GM18508 (cell line): Measurements from ENCODE around the gene ZNF296.
"Not testable (repeated sequence)": the region's sequence is repeated elsewhere in the genome, so short reads cannot be mapped to it uniquely, and the experiment has no call there.

Source experiments
- ATAC-seq: cut with Tn5 transposase; IDR thresholded peaks from one replicate; pipeline ENCODE4 v1.9.1; 2021; ENCODE audit warnings: moderate number of reproducible peaks; ENCODE audit not compliant: insufficient read depth, unreplicated experiment

Gene ZNF296

DNA sequence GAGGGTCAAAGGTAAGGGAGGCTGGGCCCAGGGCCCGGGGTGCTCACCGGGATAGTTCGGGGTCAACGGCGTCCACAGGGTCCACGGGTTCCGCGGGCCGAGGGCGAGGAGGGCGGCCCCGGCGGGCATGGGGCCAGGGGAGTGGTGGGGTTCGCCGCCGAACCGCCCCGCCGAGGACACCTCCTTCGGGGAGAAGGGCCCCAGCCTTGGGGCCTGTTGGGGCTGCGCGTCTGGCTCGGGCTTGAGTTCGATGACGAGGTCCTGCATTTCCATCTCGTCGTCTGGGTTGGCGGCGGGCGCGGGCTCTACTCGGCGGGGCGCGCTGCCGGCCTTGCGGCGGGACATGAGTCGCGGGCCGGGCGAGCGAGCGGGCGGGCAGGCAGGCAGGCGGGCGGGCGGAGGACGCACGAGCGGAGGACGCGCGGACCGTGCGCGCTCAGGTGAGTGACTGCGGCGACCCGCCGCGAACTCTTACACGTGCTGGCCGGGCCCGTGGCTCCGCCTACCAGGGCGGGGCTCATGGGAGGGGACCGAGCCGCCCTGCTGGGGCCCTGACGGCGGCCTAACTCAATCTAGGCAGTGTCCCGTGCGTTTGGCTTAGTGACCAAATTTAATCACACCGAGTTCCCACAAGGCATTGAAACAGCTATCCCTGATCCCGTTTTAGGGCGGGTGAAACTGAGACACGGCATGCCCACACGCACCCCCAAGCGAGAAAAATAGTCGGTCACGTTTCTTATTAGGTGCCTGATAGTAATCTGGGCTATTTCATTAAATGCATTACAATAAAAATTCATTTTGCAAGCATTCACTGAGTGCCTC, at the start of gene ZNF296:
Gene ZNF296, minus strand, starts transcription at position 450 of the 822 bp plus-strand sequence. Its CDS starts 105 bp downstream, at position 345.
- no peak for ATAC-seq

DNA sequence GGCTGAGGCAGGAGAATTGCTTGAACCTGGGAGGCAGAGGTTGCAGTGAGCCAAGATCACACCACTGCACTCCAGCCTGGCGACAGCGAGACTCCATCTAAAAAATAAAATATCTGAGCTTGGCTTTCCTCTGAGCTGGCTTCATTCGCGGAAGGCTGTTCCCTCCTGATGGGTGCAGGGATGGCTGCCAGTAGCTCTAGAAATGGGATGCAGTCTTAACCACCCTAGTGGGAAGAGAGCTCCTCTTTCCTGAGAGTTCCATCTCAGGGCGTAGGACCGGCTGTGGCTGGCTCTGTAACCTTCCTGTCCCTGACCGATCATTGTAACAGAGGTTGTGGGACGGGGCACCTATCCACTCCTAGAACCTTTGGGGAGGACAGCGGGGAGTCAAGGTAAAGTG, 49.1 kb upstream of the ZNF296 start:
- no peak for ATAC-seq

DNA sequence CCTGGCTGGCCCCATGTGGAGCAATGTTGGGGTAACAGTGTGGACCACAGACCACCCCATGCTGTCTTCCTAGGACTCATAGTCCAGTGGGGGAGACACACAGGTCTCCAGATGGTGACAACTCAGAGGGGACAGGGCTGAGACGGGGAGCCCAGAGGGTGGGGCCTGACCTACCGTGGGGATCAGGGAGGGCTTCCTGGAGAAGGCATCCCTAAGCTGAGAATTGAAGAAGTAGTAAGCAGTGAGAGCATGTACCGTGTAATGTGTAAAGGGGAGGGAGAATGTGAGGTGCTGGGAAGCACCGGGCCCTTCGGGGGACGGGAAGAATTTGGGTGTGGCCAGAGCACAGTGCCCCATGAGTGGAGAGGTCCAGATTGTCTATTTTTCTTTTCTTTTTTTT, 47.7 kb upstream of the ZNF296 start:
- ATAC-seq = no peak

DNA sequence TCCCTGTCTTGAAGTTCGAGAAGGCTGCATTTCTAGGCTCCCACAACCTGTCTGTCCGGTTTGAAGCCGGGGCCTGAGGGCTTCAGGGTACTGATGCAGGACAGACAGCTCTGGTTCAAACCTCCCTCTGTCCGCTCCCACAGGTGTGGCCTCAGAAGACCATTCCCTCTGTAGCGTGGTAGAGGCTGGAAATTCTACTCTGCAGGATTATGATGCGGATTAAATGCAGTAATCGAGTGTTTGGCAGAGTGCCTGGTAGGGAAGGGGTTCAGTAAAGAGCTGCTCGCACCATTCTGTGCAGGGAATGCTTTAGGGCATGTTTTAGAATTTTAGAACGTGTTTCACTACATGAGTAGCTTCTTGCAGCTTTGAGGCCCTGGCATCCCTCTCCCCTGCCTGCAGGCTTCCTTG, 47.2 kb upstream of the ZNF296 start:
- ATAC-seq = no peak

DNA sequence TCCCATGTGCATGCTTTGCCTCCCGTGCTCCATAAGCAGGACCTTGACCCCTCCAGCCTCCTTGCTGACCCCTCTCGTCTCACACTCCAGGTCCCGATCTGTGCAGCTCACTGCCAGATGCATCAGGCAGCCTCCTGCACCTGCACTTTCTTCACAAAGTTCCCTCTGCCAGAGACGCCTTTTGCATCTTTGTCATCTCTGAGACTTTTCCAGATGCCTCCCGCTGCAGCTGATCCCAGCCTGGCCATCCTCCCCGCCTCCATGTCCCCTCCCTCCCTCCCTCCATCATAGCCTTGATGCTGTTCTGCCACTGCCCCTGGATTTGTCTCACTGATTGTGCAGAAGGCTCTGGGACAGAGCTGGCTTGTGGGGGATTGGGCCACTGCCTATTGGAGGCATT, 46.6 kb upstream of the ZNF296 start:
- no peak for ATAC-seq

DNA sequence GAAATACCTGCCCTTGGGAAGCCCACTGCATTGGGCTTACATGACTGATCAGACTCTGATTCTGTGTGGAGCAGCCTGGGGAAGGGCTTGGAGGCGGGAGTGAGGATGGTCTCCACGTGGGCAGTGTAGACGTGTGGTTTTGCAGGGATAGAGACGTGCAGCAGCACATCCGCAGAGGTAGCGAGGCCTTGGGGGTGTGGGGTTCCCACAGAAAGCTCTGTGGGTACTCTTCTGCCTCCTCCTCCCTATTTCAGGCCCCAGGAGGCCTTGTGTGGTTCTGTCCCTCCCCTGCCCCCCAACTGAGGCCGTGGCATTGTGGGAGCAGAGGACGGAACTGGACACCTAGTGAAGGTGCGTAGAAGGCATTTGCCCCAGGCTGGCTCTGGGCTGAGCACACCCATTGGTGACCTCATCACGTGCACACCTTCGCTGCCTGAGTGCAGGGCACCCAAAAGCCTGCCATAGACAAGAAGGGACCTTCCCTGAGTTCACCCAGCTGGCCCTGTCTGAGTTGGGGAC, 45.6 kb upstream of the ZNF296 start:
- no peak for ATAC-seq

DNA sequence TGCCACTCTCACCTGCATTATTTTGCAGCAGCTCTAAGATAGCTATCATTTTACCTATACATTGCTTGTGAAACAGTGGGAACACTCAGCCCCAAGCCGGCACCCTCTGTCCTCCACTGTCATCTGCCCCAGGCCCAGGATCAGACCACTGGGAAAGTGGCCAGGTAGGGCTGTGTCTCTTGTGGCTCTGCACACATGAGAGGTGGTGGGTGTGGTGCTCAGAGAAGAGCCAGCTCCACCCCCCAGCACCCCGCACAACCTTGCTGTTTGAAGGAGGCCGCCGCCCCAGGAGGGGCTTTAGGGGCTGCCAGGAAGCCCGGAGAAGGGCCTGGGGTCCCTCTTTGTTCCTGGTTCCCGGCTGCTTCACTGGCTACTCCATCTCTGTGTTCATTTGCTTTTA, 43.3 kb upstream of the ZNF296 start:
- ATAC-seq = no peak

DNA sequence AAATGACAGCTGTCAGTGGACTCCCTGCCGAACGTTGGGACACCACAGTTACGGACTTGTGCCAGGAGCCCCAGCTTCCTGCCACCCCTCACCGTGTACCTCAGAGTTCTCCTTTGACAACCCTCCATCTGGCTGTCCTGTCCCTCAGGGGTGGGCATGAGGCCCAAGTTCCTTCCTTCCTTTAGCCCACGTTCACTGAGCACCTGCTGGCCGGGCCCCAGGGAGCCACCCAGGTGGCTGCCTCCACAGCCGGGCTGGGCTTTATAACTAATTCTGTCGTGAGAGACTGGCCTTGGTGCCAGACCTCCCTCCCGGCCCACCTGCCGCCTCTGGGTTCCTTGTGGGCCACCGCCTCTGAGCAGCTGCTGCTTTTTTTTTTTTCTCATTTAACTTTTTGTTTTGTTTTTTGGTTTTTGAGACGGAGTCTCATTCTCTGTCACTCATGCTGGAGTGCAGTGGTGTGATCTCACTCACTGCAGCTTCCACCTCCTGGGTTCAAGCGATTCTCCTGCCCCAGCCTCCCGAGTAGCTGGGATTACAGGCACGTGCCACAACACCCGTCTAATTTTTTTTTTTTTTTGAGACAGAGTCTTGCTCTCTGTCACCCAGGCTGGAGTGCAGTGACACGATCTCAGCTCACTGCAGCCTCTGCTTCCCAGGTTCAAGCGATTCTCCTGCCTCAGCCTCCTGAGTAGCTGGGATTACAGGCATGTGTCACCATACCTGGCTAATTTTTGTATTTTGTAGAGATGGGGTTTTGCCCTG, 42.5 kb upstream of the ZNF296 start:
- not testable (repeated sequence) for ATAC-seq

DNA sequence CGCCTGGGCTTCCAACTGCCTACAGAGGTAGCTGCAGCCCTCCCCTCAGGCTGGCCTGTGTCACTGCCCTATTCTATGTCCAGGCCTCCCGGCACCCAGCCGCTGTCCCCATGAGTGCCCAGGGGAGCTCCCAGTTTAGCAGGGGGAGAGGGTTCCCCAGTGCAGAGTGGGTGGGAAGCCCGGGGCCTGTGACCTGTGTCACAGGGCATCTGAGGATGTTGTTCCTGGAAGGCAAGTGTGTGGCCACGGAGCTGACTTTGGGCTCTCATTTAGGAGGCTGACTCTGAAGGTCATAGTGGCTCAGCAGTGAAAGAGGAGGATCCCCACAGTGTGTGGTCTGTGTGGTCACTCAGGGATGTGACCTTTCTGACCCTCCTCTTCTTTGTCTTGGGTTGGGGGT, 41.8 kb upstream of the ZNF296 start:
- no peak for ATAC-seq

DNA sequence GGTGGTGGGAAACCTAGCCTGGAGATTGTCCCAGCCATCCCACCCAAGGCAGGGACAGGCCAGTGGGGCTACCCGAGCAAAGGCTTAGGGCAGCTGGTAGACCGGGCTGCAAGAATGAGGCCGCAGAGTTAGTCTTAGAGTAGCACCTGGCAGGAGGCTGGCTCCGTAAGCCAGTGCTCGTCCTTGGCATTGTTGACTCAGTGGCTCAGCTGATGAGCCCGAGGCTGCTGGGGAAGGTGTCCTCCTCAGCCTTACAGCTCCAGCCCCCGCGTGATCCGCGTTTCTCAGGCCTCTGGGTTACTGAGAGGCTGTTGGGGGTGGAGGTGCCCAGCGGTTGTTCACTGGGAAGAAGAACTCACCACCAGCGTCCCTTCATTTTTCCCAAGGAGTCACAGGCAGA, 41.4 kb upstream of the ZNF296 start:
- no peak for ATAC-seq

DNA sequence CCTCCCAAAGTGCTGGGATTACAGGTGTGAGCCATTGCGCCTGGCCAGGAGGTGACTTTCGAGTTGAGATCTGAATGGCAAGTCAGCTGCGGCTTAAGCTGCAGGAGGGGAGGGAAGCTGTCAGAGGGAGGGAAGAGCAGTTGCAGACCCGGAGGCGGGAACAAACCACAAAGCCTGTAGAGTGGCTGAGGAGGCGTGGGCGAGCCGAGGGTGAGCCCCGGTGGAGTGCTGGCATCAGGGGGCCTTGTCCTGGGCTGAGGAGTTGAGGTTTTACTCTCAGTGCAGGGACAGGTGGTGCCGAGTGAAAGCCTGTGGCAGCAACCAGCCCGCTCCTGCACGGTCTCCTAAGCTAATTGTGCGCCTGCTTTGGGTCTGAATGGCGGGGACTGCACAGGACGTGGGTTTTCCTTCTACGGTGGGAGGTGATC, 40.9 kb upstream of the ZNF296 start:
- no peak for ATAC-seq

DNA sequence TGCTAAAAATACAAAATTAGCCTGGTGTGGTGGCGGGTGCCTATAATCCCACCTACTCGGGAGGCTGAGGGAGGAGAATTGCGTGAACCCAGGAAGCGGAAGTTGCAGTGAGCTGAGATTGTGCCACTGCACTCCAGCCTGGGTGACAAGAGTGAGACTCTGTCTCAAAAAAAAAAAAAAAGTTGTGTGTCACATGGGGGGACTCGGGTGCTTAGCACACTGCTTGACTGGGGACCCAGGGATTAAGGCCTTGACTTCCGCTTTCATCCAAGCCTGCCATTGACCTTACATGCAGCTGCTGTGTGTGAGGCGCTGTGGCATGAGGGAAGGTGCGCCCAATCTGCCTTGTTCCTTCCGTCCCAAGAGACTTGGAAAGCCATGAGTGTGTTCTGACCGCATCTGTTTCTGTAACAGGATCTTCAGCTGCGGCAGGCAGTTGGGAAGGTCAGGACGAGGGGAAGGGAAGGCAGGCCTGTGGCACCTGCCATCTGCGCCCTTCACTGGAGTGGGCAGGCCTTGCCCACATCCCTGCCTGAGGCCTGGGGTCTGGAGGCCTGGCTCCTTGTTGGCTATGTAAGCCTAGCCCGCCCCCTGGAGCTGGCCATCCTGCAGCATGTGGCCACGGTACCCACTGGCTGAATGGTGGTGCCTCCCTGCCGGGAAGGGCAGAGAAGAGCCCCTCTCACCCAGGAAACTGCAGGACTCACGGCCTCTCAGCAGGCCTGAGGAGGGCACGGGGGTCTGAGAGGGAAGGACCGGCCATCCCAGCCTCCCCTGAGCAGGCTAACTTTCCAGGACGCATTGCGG, 39.7 kb upstream of the ZNF296 start:
- no peak for ATAC-seq

DNA sequence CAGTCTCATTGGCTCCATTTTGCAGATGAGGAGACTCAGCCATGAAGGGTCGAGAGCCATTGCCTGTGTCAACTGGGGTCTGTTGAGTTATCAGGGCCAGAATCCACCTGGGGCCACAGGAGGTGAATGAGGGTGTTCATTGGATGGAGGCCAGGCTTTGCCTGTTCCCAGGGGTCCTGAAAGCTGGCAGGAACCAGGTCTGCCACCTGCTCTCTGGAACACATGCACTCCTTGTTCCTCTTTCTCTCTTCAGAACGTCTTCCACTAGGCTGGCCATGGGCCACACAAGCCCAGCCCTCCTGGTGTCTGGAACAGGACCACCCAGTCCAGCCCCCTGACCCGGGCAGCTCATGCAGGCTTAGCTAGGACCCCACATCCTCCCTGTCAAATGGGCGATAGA, 37.8 kb upstream of the ZNF296 start:
- no peak for ATAC-seq

DNA sequence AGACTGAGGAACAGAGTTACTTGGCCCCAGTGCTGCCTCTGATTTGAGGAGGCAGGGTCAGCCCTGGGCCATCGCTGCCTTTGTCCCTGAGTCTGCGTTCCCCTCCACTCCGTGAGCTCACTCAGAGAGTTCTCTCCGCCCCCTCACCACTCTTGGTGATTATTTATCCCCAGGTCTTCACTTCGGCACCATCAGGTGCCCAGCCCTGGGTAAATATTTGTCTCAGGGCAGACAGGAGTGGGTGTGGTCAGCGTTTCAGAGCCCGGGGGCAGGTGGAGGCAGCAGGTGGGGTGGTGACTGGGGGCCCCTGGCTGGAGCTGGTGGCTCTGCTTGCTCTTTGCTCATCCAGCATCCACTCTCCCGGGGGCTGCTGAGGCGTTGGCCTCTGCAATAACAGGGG, 37.4 kb upstream of the ZNF296 start:
- no peak for ATAC-seq

DNA sequence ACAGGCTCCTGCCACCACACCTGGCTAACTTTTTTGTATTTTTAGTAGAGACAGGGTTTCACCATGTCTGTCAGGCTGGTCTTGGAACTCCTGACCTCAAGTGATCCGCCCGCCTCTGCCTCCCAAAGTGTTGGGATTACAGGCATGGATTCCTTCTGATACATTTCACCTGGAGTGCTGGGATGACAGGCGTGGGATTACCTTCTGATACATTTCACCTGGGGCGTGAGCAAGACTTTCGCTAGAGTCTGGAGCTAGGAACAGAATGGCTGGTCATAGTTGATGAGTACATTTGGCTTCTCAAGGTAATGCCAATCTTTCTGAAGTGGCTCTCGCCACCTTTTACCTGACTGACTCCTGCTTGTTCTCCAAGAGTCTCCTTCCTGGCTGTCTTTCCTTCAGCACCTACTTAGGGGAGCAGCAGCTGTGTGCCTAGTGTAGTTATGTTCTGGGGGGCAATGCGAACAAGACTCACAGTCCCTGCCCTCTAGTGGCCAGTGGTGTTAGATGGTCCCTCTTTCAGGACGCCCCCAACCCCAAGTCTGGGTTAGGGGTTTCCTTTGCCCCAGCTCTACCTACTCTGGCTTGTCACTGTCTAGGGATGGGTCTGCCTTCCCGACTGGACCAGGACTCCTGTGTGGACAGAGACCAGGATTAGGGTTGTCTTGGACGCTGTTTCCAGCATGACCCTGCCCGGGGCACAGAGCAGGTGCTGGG, 36.0 kb upstream of the ZNF296 start:
- no peak for ATAC-seq

DNA sequence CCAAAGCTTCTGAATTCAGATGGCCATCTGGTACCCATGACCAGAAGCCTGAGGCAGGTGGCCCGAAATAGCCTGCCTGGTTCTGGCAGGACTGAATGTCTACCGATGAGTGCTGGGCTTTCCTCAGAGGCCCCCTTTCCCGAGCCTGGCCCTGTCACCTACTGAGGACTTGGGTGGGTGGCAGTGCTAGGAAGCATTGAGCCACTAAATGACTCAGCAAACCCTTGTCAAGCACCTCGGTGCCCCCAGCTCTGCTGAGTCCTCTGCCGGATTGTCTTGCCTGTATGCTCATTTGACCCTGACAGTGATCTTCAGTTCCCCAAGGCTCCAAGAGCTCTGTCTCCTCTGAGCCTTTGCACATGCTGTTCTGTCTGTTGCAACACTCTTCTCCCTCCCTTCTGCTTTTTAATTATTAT, 34.6 kb upstream of the ZNF296 start:
- no peak for ATAC-seq

DNA sequence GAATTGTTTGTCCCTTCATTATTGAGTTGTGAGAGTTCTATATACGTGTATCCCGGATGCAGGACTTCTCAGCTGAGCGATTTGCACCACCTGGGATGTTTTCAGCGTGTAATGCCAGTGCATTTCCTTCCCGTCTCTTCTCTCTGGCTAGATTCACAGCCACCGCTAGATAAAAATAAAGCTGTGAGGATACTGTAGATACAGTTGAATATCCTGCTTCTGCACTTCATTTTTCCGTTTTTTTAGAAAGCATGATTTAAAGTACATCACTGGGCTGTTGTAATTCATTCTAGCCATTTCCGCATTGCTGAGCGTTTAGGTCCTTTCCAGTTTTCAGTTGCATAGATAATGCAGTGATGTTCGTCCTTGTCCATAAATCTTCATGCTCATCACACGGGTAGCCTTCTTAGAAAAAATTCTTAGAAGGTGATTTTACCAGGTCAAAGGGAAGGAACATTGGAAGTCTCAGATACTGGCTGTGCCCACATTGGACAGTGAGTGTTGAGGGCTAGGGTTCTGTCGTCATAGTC, 31.4 kb upstream of the ZNF296 start:
- no peak for ATAC-seq

DNA sequence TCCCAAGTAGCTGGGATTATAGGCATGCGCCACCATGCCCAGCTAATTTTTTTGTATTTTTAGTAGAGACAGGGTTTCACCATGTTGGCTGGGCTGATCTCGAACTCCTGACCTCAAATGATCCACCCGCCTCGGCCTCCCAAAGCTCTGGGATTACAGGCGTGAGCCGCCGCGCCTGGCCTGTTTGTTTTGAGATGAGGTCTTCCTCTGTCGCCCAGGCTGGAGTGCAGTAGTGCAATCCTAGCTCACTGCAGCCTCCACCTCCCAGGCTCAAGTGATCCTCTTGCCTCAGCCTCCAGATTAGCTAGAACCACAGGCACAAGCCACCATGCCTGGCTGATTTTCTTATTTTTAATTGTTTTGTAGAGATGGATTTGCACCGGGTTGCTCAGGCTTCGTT, 30.1 kb upstream of the ZNF296 start:
- not testable (repeated sequence) for ATAC-seq

DNA sequence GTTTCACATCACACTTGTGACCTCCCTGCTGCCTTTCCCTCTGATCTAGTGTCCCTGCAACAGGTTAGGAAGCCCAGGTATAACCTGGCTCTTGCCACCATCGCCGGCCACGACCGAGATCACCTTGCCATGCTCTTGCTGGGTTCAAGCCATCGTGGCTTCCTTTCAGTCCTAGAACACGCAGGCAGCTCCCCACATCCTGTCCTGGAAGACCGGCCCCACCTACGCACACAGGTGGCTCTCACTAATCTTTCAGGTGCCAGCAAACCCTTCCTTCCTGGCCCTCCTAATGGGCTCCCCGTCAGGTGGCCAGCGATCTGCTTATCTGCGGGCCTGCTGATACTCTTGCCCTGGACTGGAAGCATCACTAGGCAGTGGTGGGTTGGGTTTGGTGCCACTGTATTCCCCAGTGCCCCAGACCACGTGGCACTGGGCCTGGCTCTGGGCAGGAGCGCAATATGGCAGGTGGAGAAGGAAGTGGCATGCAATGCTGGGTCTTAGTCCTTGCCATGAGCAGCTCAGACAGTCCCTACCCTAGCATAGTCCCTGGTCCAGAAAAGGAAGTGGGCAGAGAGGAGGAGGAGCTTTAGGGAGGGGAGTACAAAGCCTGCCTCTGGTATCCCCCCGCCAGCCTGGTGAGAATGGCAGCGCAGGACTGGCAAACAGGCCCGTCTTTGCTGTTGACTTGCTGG, 28.5 kb upstream of the ZNF296 start:
- no peak for ATAC-seq
